GM23338 (cell line): ENCODE results near the gene CWC27. TPM values are rescaled to one million over a fixed set of nuclear protein-coding genes. Genes with fewer than 3 reads are reported as not detected.

Experiments
- ATAC-seq: fragments of 200-7000 bp; cut with Tn5 transposase; 3 replicates; pipeline ENCODE4 v1.9.1; 2020
- DNase-seq: peaks from one replicate; pipeline ENCODE4 v3.0.0-alpha.2; 2015; ENCODE audit warnings: low spot score
- H2AFZ ChIP-seq: fragments of 200-600 bp; sonication (generic); 2 replicates; pipeline ENCODE4 v1.8.0; 2016; ENCODE audit warnings: antibody characterized with exemption, mild to moderate bottlenecking, moderate library complexity
- H3F3A ChIP-seq: fragments of 200-600 bp; sonication (generic); replicated peaks from 2 replicates; pipeline ENCODE4 v1.8.0; 2017; ENCODE audit warnings: antibody characterized with exemption, mixed run types, low read depth
- H3K27ac ChIP-seq: fragments of 200-600 bp; sonication (generic); 2 replicates; pipeline ENCODE4 v1.6.1; 2016; ENCODE audit warnings: low read depth
- H3K27me3 ChIP-seq: fragments of 200-600 bp; sonication (generic); 2 replicates; pipeline ENCODE4 v1.8.0; 2016; ENCODE audit warnings: mild to moderate bottlenecking, mixed run types, moderate library complexity; ENCODE audit not compliant: insufficient read depth
- H3K36me3 ChIP-seq: fragments of 200-600 bp; sonication (generic); 2 replicates; pipeline ENCODE4 v1.8.0; 2016; ENCODE audit warnings: mild to moderate bottlenecking; ENCODE audit not compliant: insufficient read depth
- H3K4me1 ChIP-seq: fragments of 200-600 bp; sonication (generic); 2 replicates; pipeline ENCODE4 v1.8.0; 2016; ENCODE audit warnings: mild to moderate bottlenecking, moderate library complexity; ENCODE audit not compliant: insufficient read depth
- H3K4me2 ChIP-seq: fragments of 200-600 bp; sonication (generic); 2 replicates; pipeline ENCODE4 v1.7.1; 2017; ENCODE audit warnings: mixed run types
- H3K4me3 ChIP-seq: fragments of 200-600 bp; sonication (generic); 2 replicates; pipeline ENCODE4 v1.6.1; 2016; ENCODE audit warnings: mixed run types
- H3K79me2 ChIP-seq: fragments of 200-600 bp; sonication (generic); replicated peaks from 2 replicates; pipeline ENCODE4 v1.8.0; 2017; ENCODE audit warnings: mild to moderate bottlenecking; ENCODE audit not compliant: insufficient read depth
- H3K9me2 ChIP-seq: fragments of 200-600 bp; sonication (generic); 2 replicates; pipeline ENCODE4 v1.8.0; 2017; ENCODE audit not compliant: insufficient read depth
- H4K20me1 ChIP-seq: fragments of 200-600 bp; sonication (generic); replicated peaks from 2 replicates; pipeline ENCODE4 v1.8.0; 2017; ENCODE audit warnings: mild to moderate bottlenecking; ENCODE audit not compliant: insufficient read depth
- H3K27ac Mint-ChIP-seq: 2 replicates; pipeline ENCODE4 v1.8.0; 2020; ENCODE audit warnings: inconsistent platforms, mild to moderate bottlenecking, moderate library complexity, mixed read lengths
- H3K27me3 Mint-ChIP-seq: 3 replicates; pipeline ENCODE4 v1.8.0; 2022; ENCODE audit warnings: low read depth, mild to moderate bottlenecking, moderate library complexity, mixed read lengths, inconsistent platforms; ENCODE audit not compliant: insufficient read depth, poor library complexity
- H3K36me3 Mint-ChIP-seq: 3 replicates; pipeline ENCODE4 v1.8.0; 2021; ENCODE audit warnings: low read depth, mild to moderate bottlenecking, inconsistent platforms, moderate library complexity, mixed read lengths
- H3K4me1 Mint-ChIP-seq: 3 replicates; pipeline ENCODE4 v1.8.0; 2020; ENCODE audit warnings: mild to moderate bottlenecking, inconsistent platforms, mixed read lengths
- H3K4me3 Mint-ChIP-seq: 3 replicates; pipeline ENCODE4 v1.8.0; 2021; ENCODE audit warnings: moderate library complexity, mild to moderate bottlenecking, inconsistent platforms, mixed read lengths
- H3K9me3 Mint-ChIP-seq: 3 replicates; pipeline ENCODE4 v1.8.0; 2020; ENCODE audit warnings: moderate library complexity, mild to moderate bottlenecking, inconsistent platforms, mixed read lengths
- CREB1 ChIP-seq: fragments of 250-450 bp; sonication (Bioruptor Pico); IDR thresholded peaks from 2 replicates; pipeline ENCODE4 v1.5.0; 2020; ENCODE audit warnings: low read depth, mild to moderate bottlenecking, moderate library complexity
- EZH2 ChIP-seq: fragments of 200-600 bp; sonication (generic); IDR thresholded peaks from one replicate; pipeline ENCODE4 v1.8.0; 2017; ENCODE audit warnings: antibody characterized with exemption, mild to moderate bottlenecking, low read depth; ENCODE audit not compliant: unreplicated experiment
- EZH2phosphoT487 ChIP-seq: fragments of 200-600 bp; sonication (generic); IDR thresholded peaks from one replicate; pipeline ENCODE4 v1.8.1; 2018; ENCODE audit warnings: antibody characterized with exemption; ENCODE audit not compliant: unreplicated experiment
- JUNB ChIP-seq: IDR thresholded peaks from one replicate; pipeline ENCODE4 v1.6.1; 2016; ENCODE audit warnings: antibody characterized with exemption; ENCODE audit not compliant: unreplicated experiment
- NANOG ChIP-seq: IDR thresholded peaks from 2 replicates; pipeline ENCODE4 v1.6.1; 2016; ENCODE audit warnings: antibody characterized with exemption, borderline replicate concordance
- POLR2AphosphoS5 ChIP-seq: IDR thresholded peaks from 2 replicates; pipeline ENCODE4 v1.6.1; 2016; ENCODE audit warnings: antibody characterized with exemption, low read depth
- STAT1 ChIP-seq: IDR thresholded peaks from one replicate; pipeline ENCODE4 v1.6.1; 2016; ENCODE audit warnings: antibody characterized with exemption; ENCODE audit not compliant: unreplicated experiment
- ZNF114 ChIP-seq: fragments of 250-450 bp; sonication (Bioruptor Pico); IDR thresholded peaks from 2 replicates; pipeline ENCODE4 v1.5.0; 2020; ENCODE audit warnings: mild to moderate bottlenecking, moderate library complexity
- ZNF331 ChIP-seq: fragments of 250-450 bp; sonication (Bioruptor Pico); IDR thresholded peaks from 2 replicates; pipeline ENCODE4 v1.5.0; 2020; ENCODE audit warnings: low read depth, mild to moderate bottlenecking, moderate library complexity
- polyA plus RNA-seq: library from polyadenylated mRNA; unstranded; fragments of >200 nt; fragmentation: Nextera tagmentation; extraction: Ambion mirVana; gene quantifications from 2 replicates; pipeline ENCODE4 v1.2.1, GENCODE V29; 2016
- total RNA-seq: library from RNA; depleted of rRNA; stranded (reverse); fragments of >200 nt; shearing (Covaris generic); gene quantifications from 2 replicates; pipeline ENCODE4 v1.2.3, GENCODE V29; 2014
- TF ChIP-seq, protein P1 (sequence below): IDR thresholded peaks from 2 replicates; pipeline ENCODE4 v1.6.1; 2016; ENCODE audit warnings: antibody characterized with exemption
- TF ChIP-seq, protein P2 (sequence below), 2 experiments: fragments of 200-600 bp in 1 of 2; sonication (generic) in 1 of 2; conservative IDR thresholded peaks; 2 replicates each; pipeline versions ENCODE4 v1.5.1 to v1.6.1; 2016 to 2017; ENCODE audit warnings: antibody characterized with exemption in 2 of 2, low read depth in 2 of 2, mild to moderate bottlenecking in 2 of 2, moderate library complexity in 1 of 2

The CWC27 gene
- total and polyA plus RNA-seq, 2 experiments from 2014 or later = 27.7 to 115 TPM

DNA sequence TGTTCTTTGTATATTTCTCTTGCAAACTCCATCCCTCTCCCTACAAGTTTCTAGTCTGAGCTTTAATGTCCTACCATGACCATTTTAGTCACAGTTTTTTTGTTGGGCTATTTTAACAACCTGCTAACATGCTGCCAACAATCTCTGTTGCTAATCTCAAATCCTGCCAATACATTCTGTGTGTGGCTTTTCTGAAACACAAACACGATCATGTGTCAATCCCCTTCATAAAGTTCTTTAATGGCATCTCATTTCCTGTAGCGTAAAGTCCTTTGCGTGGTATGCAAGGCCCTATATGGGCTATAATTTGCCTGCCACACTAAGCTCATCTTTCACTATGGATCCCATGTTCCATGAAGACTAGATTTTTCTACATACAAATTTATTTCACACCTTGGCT, 180.6 kb downstream of the CWC27 start:
- Histone ChIP-seq H3K4me1 (no peaks in the 10 kb centered on the region), H3K79me2 (no peaks in the 10 kb centered on the region), H2AFZ (no peak overlapping the region), H3K9me2 (no peaks in the 10 kb centered on the region), H4K20me1 (no peaks in the 10 kb centered on the region), H3K36me3 (no peaks in the 10 kb centered on the region), H3K4me3 (no peak overlapping the region), H3K4me2 (no peak overlapping the region), H3K27ac (no peak overlapping the region), H3F3A (no peaks in the 10 kb centered on the region), H3K27me3 (no peaks in the 10 kb centered on the region)
- DNase-seq (no peak), ATAC-seq (no peak)
- TF ChIP-seq ZNF331 (CRISPR knock-in tag) = no peak
- TF ChIP-seq STAT1 = no peak
- TF ChIP-seq NANOG = no peak
- TF ChIP-seq ZNF114 (CRISPR knock-in tag) = no peak
- TF ChIP-seq, protein P1, sequence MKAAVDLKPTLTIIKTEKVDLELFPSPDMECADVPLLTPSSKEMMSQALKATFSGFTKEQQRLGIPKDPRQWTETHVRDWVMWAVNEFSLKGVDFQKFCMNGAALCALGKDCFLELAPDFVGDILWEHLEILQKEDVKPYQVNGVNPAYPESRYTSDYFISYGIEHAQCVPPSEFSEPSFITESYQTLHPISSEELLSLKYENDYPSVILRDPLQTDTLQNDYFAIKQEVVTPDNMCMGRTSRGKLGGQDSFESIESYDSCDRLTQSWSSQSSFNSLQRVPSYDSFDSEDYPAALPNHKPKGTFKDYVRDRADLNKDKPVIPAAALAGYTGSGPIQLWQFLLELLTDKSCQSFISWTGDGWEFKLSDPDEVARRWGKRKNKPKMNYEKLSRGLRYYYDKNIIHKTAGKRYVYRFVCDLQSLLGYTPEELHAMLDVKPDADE = no peak
- TF ChIP-seq, protein P2, sequence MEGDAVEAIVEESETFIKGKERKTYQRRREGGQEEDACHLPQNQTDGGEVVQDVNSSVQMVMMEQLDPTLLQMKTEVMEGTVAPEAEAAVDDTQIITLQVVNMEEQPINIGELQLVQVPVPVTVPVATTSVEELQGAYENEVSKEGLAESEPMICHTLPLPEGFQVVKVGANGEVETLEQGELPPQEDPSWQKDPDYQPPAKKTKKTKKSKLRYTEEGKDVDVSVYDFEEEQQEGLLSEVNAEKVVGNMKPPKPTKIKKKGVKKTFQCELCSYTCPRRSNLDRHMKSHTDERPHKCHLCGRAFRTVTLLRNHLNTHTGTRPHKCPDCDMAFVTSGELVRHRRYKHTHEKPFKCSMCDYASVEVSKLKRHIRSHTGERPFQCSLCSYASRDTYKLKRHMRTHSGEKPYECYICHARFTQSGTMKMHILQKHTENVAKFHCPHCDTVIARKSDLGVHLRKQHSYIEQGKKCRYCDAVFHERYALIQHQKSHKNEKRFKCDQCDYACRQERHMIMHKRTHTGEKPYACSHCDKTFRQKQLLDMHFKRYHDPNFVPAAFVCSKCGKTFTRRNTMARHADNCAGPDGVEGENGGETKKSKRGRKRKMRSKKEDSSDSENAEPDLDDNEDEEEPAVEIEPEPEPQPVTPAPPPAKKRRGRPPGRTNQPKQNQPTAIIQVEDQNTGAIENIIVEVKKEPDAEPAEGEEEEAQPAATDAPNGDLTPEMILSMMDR (conservative IDR thresholded peaks at IDR 0.05; ENCODE audit: low read depth in 2 of 2) = no peak
- no peak for TF ChIP-seq CREB1 (CRISPR knock-in tag)
- no peak for TF ChIP-seq EZH2
- Mint-ChIP-seq H3K4me1 (no peaks in the 10 kb centered on the region), H3K27me3 (no peaks in the 10 kb centered on the region), H3K27ac (no peak overlapping the region), H3K36me3 (no peaks in the 10 kb centered on the region), H3K4me3 (no peak overlapping the region), H3K9me3 (no peaks in the 10 kb centered on the region)

DNA sequence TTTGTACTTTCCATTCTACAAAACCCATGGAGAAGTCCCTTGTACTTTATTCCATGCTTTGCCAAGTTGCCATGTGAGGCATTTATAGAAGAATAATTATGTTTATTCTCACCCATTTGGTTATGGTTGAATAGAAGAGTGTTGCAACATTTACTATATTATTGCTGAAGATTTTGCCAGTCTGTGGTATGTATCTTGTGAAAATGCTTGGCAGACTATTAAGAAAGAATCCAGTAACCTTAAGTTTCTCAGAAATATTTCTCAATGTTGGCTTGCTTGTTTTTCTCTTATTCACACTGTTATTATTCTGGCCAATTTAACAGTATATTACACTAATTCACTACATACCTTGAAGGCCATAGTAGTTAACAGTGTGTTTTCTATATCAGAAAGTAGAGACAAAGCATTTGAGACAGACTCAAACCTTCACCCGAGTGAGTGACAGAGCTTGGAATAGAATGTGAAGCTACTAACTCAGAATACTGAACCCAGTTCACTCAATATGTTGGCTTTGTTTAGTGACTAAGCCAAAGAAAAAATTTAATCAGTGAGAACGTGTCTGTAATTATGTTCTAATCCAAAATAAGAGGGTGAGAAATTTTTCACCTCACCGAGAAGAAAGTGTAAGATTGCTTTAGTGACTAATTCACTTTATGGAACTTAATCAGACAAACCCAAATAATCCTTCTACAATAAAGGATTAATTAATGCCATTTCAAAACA, 184.4 kb downstream of the CWC27 start:
- ATAC-seq = no peak
- Mint-ChIP-seq H3K4me1 (no peaks in the 10 kb centered on the region), H3K4me3 (no peak overlapping the region), H3K9me3 (no peaks in the 10 kb centered on the region), H3K27me3 (no peaks in the 10 kb centered on the region), H3K27ac (no peak overlapping the region), H3K36me3 (no peaks in the 10 kb centered on the region)
- Histone ChIP-seq H3K4me2 (no peak overlapping the region), H3K4me3 (no peak overlapping the region), H3K79me2 (no peaks in the 10 kb centered on the region), H3K9me2 (no peaks in the 10 kb centered on the region), H3K27ac (no peak overlapping the region), H3F3A (no peaks in the 10 kb centered on the region), H4K20me1 (no peaks in the 10 kb centered on the region), H2AFZ (no peak overlapping the region), H3K36me3 (no peaks in the 10 kb centered on the region), H3K27me3 (no peaks in the 10 kb centered on the region), H3K4me1 (no peaks in the 10 kb centered on the region)
- DNase-seq = no peak
- TF ChIP-seq ZNF114 (CRISPR knock-in tag) (no peak), ZNF331 (CRISPR knock-in tag) (no peak), EZH2 (no peak), POLR2AphosphoS5 (no peak), JUNB (no peak), STAT1 (no peak), NANOG (no peak), EZH2phosphoT487 (no peak), CREB1 (CRISPR knock-in tag) (no peak)
- TF ChIP-seq, protein P2 (conservative IDR thresholded peaks at IDR 0.05; ENCODE audit: low read depth in 2 of 2) = no peak
